GM18498 (cell line): ENCODE measurements around the gene PDGFC.

ENCODE experiments used
- ATAC-seq: cut with Tn5 transposase; IDR thresholded peaks from one replicate; pipeline ENCODE4 v1.9.1; 2021; ENCODE audit warnings: mild to moderate bottlenecking, moderate library complexity; ENCODE audit not compliant: unreplicated experiment

PDGFC gene

DNA sequence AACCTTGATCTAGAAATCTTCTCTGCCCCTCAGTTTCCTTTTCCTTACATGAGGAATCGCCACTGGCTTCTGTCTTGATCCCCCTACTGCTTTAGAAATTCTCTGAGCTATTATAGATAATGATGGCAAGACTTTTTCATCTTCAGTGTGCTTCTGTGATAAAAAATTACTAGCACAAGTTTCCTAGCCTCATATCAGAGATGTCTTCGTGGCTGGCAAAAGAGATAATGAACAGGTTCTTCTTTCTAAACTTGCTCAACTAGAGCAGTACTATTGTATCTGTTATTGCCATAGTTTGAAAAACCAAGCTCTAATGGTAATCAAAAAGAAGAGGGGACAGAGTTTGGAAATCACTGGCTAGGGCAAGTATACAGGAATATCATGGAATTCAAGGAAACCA is 4.1 kb upstream of the PDGFC start:
- no peak for ATAC-seq

DNA sequence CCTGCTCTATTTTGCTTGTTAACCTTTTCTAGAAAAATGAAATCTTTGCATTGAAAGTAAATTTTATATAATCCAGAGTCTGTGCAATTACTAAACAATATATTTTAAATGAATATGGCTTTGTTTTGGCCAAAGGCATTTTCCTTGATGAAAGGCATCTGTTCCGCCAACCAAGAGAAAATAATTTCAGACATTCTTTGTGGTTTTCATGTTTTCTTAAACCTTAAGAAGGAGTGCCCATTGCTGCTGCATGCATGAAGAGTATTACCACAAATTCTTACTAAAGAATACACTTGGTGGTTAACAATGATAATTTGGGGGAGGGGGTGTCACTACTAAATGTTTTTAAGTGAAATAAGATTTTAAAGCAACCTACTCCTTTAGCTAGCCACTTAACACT is 2.7 kb upstream of the PDGFC start:
- ATAC-seq = no peak

DNA sequence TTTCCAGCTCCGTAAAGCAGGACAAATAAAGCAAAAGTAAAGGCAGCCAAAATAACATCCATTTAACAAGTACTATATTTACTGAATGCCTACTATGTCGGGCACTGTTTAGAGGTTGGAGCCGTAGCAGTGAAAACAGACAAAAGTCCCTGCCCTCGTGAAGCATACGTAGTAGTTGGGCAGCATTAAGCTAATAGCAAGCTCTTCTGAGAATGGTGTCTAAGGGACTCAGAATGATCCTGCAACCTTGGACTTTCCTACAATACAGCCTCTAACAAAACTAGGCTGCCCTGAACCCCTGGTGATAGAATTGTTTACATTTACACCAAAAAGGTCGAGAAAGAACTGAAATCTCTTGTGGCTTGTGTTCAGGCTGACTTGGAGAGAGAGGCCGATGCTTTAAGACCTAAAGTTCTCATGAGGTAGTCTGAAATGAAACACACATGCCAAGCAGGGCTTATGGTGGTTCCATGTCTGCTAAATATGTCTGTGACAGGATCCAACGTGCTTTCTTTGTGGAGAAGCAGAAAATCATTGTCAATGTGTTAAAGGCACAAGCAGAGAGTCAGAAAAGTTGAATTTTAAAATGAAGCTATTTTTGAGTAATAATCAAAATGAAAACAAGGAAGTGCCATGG is 898 bp upstream of the PDGFC start:
- ATAC-seq = no peak

DNA sequence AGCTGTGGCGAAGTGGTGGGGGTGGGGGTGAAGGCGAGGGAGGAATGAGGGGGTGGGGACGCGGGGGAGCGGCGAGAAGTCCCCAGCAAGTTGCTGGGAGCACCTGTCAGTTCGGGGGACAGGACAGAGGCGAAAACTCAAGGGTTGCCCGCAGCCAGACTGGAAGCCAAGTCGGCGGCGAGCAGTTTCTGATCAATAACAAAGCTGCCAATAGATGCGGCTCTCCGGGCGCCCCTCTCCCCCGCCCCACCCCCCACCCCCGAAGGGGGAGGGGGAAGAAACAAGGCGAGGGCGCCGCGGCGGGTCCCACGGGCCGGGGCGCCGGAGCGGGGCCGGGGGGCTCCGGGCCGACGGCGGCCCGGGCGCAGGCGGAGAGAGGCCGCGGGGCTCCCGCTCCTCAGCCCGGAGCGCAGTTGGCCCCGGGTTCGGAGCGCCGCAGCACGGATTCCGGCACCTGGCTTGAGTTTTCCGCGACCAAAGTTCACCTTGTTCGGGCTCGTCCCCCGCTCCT is 379 bp downstream of the PDGFC start:
- peak; percentile 38 for ATAC-seq

GRCh38 chr4:156970501-156971164 is 966 bp downstream of the PDGFC start:
- ATAC-seq = peak; percentile 19

- ATAC-seq = no peak
These were observed 1.7 kb downstream of the PDGFC start for GRCh38 chr4:156969911-156970310.

DNA sequence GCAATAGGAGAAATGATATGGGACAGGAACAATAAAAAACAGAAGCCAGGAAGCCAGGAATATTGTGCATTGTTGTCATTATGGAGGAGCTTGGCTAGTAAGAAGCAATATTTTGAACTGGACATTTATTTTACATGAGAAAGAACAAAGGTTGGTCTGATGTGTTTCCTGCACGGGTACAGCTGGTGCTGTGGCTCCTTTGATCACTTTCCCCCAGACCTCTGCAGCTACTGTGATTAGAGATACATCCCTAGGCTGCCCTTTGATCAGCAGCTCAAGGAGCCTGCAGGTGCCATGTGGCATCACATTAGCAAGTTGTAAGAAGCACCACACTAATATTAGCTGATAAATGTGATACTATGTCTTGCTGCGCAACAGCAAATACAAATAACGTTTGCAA is 2.5 kb downstream of the PDGFC start:
- ATAC-seq = no peak

- ATAC-seq = peak; percentile 60
These were observed 3.1 kb downstream of the PDGFC start for GRCh38 chr4:156968479-156968984.

GRCh38 chr4:156966836-156967235 is 4.8 kb downstream of the PDGFC start:
- no peak for ATAC-seq

- no peak for ATAC-seq
These were observed 8.2 kb downstream of the PDGFC start for GRCh38 chr4:156963419-156963818.

GRCh38 chr4:156962528-156962974 is 9.0 kb downstream of the PDGFC start:
- ATAC-seq = no peak

DNA sequence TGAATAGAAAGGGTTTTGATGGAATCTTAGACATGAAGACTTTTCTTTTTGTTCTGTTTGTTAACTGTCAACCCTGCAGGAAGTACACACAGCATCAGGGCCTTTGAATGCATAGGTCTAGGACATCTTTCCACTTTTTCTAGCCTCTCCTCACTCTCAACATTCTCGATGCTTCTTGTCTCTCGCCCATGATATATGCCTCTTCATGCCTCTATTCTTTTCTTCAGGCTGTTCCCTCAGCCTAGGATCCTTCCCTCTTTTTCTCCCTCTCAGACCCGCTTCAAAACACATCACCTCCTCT is 9.6 kb downstream of the PDGFC start:
- ATAC-seq = no peak

- ATAC-seq = no peak
These were observed 10.2 kb downstream of the PDGFC start for GRCh38 chr4:156961196-156962057.

DNA sequence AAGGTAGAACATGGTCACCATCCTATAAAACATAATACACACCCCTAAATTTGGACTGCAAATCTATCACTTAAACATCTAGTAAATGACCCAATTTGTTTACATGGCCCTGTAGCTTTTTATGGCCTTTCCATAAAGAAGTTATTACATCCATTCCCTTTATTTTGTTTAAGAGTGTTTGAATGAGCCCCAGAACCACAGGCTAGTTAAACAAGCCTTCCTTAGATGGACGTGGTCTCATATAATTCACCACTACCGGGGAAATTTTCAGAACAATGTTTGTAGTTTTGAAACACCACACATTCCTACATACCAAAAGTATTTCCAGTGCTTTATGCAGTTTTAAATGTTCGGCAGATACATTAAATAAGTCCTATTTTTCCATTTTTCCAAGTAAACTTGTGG is 12.3 kb downstream of the PDGFC start:
- no peak for ATAC-seq

- ATAC-seq = no peak
These were observed 13.1 kb downstream of the PDGFC start for GRCh38 chr4:156958276-156959074.

DNA sequence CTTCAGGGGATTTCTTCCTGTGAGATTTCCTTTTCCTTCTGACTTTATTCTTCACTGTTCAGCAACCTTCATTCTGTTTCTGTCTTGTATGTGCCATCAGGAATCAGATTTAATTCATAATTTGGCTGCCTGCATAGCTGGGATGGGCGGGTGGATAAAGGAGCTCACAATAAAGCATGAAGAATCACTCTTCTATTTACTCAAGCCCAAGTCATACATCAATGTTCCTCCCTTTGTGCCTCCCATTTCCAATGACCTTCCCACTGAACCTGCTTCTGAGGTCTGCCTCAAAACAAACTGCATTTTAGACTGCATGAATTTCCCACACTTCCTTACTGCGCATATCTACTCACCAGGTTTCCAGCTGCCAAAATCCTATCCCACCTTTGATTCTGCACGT is 14.0 kb downstream of the PDGFC start:
- no peak for ATAC-seq

GRCh38 chr4:156956826-156957368 is 14.7 kb downstream of the PDGFC start:
- no peak for ATAC-seq

GRCh38 chr4:156956359-156956758 is 15.2 kb downstream of the PDGFC start:
- no peak for ATAC-seq

DNA sequence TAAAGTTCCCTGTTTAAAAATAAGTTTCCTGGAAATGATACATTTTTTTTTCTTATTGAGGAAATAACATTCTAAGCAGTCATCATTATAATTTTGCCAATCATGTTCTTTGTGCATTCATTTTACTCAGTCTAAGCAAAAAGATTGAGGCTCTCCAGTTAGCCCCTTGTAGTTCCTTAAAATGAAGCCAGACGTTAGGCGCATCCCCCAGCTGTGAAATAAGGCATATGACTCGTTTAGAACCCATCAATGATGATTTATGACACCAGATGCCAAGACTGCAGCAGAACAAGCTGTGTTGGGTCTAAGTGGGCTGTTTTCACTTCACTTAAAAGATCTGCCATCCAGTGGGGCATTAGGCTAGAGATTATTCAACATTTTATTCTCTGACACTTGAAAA is 17.0 kb downstream of the PDGFC start:
- ATAC-seq = no peak

DNA sequence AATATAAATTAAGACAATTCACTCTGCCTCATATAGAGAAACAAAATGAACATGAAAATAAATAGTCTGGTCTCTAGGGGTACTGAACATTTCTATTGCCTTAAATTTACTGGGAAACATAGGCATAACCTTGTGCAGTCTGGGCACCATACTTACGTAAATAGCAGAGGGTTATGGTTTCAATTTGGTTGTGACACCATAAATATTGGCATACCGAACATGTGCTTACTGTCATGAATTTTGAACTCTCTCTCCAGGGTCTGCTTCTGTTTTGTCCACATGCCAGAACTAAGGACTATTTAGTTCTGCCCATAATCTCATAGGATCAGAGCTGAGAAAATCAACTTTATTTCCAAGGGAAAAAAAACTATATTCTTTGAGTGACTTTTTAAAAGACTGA is 17.6 kb downstream of the PDGFC start:
- no peak for ATAC-seq

GRCh38 chr4:156953001-156953400 is 18.6 kb downstream of the PDGFC start:
- ATAC-seq = no peak
